ENCODE results near the gene RAD51B.

Gene RAD51B

GRCh38 chr14:67900231-67900630 is 80.7 kb downstream of the RAD51B start:
- DNase-seq (ENCODE audit: low spot score) = no peak

GRCh38 chr14:67908052-67908754 is 88.6 kb downstream of the RAD51B start:
- no peak for DNase-seq (ENCODE audit: low spot score)

GRCh38 chr14:67911562-67911961 is 92.0 kb downstream of the RAD51B start:
- DNase-seq (ENCODE audit: low spot score) = no peak

GRCh38 chr14:67916430-67916829 is 96.9 kb downstream of the RAD51B start:
- no peak for DNase-seq (ENCODE audit: low spot score)

GRCh38 chr14:67917006-67917405 is 97.4 kb downstream of the RAD51B start:
- no peak for DNase-seq (ENCODE audit: low spot score)

DNA sequence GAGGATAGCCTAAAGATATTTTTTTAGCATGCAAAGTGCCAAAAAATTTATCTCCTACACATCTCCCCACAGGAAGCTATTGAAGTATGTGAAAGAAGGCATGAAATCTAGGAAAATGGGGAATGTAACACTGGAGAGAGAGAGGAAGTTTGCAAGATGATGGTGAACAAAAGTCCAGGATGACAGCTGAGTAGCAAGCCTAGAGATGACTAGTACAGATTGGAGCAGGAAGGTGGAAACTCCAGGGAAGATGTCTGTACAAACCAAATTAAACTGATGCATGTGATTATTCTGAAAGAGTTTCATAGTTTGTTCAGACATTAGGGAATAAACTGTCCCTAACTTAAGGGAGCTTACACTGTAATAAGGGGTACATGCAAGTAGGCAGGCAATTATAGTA is 99.3 kb downstream of the RAD51B start:
- DNase-seq (ENCODE audit: low spot score) = no peak

GRCh38 chr14:67919259-67920032 is 99.9 kb downstream of the RAD51B start:
- no peak for DNase-seq (ENCODE audit: low spot score)

GRCh38 chr14:67926821-67927220 is 107.2 kb downstream of the RAD51B start:
- no peak for DNase-seq (ENCODE audit: low spot score)

DNA sequence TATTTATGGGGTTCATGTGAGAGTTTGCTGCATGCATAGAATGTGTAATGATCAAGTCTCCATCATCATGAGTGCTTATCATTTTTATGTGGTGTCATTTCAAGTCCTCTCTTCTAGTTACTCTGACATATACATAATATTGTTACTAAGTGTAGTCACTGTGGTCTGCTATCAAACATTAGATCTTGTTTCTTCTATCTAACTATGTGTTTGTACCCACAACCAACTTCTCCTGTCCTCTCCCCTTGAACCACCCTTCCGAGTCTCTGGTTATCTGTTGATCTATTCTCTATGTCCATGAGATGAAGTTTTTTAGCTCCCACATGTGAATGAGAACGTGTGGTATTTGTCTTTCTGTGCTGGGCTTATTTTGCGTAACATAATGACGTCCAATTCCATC is 107.7 kb downstream of the RAD51B start:
- no peak for DNase-seq (ENCODE audit: low spot score)

DNA sequence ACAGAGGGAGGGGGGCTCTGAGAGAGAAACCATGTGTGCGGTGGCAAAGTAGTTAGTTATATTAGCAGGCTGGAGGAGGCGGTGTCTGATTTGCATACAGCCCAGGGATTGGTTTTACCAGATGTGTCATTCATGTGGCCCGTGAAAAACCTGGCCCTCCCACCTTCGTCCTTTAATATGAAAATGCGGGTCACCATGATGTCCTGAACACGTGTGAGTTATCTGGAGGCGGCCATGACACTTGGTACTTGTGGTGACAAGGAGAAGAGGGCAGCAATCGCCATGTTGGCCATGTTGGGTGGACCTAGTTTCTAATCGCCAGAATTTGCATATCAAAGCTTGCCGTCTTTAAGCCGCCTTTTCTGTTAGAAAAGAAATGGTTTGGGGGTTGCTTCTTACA is 108.8 kb downstream of the RAD51B start:
- DNase-seq (ENCODE audit: low spot score) = no peak

- no peak for DNase-seq (ENCODE audit: low spot score)
Measured at GRCh38 chr14:67932708-67933246, 113.2 kb downstream of the RAD51B start.

GRCh38 chr14:67933266-67933665 is 113.7 kb downstream of the RAD51B start:
- no peak for DNase-seq (ENCODE audit: low spot score)

- DNase-seq (ENCODE audit: low spot score) = peak; percentile 61
Measured at GRCh38 chr14:67934087-67934486, 114.5 kb downstream of the RAD51B start.

GRCh38 chr14:67934862-67935261 is 115.3 kb downstream of the RAD51B start:
- DNase-seq (ENCODE audit: low spot score) = no peak

- no peak for DNase-seq (ENCODE audit: low spot score)
Measured at GRCh38 chr14:67935371-67935770, 115.8 kb downstream of the RAD51B start.

- DNase-seq (ENCODE audit: low spot score) = no peak
Measured at GRCh38 chr14:67938071-67938470, 118.5 kb downstream of the RAD51B start.

DNA sequence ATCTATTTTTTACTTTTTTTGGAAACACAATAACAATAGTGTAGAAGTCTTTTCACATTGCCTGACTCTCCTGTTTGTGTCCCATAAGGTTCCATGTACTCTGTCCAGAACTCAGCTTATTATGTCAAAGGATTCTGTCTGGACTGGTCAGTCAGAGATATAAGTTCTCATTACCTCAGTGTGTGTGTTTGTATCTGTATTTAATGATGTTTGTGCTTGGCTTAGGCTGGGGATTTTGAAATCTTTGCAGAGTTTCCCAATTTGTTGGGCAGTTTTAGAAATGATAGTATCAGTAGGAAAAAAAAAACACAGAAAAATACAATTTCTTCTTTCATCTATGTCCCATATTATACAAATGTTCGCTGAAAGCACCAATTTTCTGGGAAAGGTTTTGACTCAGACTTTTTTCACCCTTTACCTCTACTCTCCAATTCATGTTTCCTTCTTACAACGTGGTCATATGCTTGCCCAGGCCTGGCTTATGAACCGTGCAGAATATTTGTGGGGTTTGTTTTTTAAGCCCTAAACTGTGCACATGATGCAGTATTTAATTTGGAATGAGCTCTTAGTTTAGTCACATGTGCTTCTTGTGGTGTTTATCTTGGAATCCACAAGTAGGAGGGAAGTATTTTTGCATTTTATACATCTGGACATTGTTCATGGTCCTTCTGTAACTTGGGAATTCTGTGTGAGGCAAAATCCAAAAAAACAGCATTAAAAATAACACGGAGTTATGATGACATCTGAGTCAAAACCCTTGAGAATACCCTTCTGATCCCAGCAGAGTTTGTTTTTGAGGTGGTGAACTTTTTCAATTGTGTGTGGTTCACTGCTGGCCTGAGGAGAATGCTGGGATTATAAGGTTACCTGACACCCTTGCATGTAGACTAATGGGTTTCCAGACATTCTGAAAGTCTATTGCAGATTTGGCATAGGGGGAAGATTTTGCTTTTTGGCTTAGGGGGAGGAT is 121.2 kb downstream of the RAD51B start:
- no peak for DNase-seq (ENCODE audit: low spot score)

DNA sequence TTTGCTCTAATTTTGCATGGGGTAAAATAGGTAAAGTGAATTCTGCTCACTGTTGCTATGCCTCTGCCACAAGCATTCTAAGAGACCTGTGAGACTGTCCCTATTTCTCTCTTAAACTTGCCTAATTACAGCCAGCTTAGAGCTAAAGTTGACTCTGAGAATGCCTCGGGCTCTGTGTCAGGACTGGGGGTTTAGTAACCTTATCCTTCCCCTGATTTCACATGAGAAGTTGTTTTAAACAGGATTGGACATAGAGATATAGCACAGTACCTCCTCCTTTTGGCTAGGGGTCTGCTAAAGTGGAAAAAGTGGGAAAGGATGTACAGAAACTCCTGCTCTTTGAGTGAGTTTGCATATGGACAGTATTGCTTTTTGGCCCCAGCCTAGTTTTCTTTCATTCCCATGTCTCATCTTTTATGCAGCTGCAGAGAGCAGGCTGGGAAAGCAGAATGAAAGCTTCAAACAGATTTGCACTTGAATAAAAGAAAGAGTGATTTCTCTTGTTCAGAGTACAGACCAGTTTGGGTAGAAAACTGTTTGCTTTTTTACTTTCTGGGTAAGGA is 122.0 kb downstream of the RAD51B start:
- no peak for DNase-seq (ENCODE audit: low spot score)

GRCh38 chr14:67942080-67942710 is 122.6 kb downstream of the RAD51B start:
- DNase-seq (ENCODE audit: low spot score) = no peak

DNA sequence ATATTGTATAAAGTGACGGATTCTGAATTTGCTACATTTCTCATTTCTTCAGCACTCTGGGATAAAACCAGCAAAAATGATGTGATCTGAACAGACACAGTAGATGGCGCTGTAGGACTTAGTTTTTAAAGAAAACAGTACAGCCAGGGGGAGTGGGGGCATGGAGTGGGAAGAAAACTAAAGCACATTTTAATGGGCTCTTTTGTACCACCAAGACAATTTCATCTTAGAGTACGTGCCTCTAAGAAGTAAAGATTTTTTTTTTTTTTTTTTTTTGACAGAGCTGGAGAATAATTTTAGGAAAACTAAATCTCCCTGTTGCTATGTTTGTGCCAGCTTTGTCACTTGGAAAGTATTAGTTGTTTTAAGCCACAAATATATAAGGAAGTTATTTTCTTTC is 124.4 kb downstream of the RAD51B start:
- DNase-seq (ENCODE audit: low spot score) = peak; percentile 45

DNA sequence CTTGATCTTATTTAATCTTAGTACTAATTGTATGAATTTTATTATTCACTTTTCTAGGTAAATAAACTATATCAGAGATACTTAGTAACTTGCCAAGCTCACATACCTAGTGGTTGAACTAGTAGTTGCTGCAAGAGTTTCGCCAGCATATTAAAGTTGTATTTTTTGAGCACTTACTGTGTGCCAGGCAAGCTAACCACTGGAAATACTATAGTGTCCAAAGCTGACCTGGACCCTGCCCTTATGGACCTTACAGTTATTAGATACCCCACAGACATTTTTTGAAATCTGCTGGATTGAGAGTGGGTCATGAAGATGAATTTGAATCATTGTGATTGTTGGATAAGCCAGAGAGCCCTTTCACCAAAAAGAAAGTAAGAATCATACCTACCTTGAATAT is 125.0 kb downstream of the RAD51B start:
- no peak for DNase-seq (ENCODE audit: low spot score)

All from COLO829 (cell line).